ENCODE data around the gene CXCL13.
"Not testable (repeated sequence)": the region's sequence is repeated elsewhere in the genome, so short reads cannot be mapped to it uniquely, and the experiment has no call there.

CXCL13 gene

GRCh38 chr4:77635246-77635645 lies 29.6 kb downstream of the CXCL13 start:
- DNase-seq (ENCODE audit: low read depth) = no peak
- TF ChIP-seq CTCF (conservative IDR thresholded peaks at IDR 0.05; ENCODE audit: low read depth, low read length) = no peak
- no peak overlapping the region for H3K4me3 ChIP-seq (ENCODE audit: low read depth, low read length)

- H3K4me3 ChIP-seq (ENCODE audit: low read depth, low read length) = no peak overlapping the region
- DNase-seq (ENCODE audit: low read depth) = no peak
- no peak for TF ChIP-seq CTCF (conservative IDR thresholded peaks at IDR 0.05; ENCODE audit: low read depth, low read length)
These were observed 30.3 kb downstream of the CXCL13 start for GRCh38 chr4:77635876-77636275.

GRCh38 chr4:77636902-77637301 lies 31.3 kb downstream of the CXCL13 start:
- peak; percentile 86 for DNase-seq (ENCODE audit: low read depth)
- H3K4me3 ChIP-seq (ENCODE audit: low read depth, low read length) = no peak overlapping the region
- no peak for TF ChIP-seq CTCF (conservative IDR thresholded peaks at IDR 0.05; ENCODE audit: low read depth, low read length)

- H3K4me3 ChIP-seq (ENCODE audit: low read depth, low read length); DNase-seq (ENCODE audit: low read depth): not testable (repeated sequence)
These were observed 38.4 kb downstream of the CXCL13 start for GRCh38 chr4:77644069-77644468.

GRCh38 chr4:77650787-77651186 lies 45.2 kb downstream of the CXCL13 start:
- H3K4me3 ChIP-seq (ENCODE audit: low read depth, low read length) = no peak overlapping the region
- DNase-seq (ENCODE audit: low read depth) = peak; percentile 28
- TF ChIP-seq CTCF (conservative IDR thresholded peaks at IDR 0.05; ENCODE audit: low read depth, low read length) = no peak

GRCh38 chr4:77651820-77652219 lies 46.2 kb downstream of the CXCL13 start:
- no peak overlapping the region for H3K4me3 ChIP-seq (ENCODE audit: low read depth, low read length)
- no peak for TF ChIP-seq CTCF (conservative IDR thresholded peaks at IDR 0.05; ENCODE audit: low read depth, low read length)
- DNase-seq (ENCODE audit: low read depth) = no peak

- peak; percentile 7 for DNase-seq (ENCODE audit: low read depth)
- no peak for TF ChIP-seq CTCF (conservative IDR thresholded peaks at IDR 0.05; ENCODE audit: low read depth, low read length)
- no peak overlapping the region for H3K4me3 ChIP-seq (ENCODE audit: low read depth, low read length)
These were observed 46.7 kb downstream of the CXCL13 start for GRCh38 chr4:77652237-77652897.
